NCI-H1930 (cell line): ENCODE data around the gene SYNE1.
"Not testable (repeated sequence)": the region's sequence is repeated elsewhere in the genome, so short reads cannot be mapped to it uniquely, and the experiment has no call there.

ENCODE experiments used
- DNase-seq, 2 experiments: peaks; one replicate each; lab custom pipeline; 2025; lab: John Stamatoyannopoulos, UW

The SYNE1 gene

DNA sequence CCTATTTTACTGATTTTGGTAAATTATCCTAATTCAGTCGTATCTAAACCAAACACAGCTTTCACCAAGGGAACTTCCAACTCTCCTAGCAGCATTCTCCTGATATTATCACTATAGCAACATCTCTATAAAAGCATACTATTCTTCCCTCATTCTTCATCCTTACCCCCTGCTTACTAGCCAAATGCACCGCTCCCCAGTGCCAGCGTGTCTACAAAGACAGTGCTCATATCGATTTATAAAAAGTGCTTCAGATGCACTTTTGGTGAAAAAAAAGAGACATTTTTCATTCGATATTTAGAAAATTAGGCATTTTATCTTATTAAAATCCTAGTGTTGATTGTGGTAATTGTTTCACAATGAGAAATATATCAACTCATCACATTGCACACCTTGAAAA, 74.0 kb downstream of the SYNE1 start:
- DNase-seq = no peak

DNA sequence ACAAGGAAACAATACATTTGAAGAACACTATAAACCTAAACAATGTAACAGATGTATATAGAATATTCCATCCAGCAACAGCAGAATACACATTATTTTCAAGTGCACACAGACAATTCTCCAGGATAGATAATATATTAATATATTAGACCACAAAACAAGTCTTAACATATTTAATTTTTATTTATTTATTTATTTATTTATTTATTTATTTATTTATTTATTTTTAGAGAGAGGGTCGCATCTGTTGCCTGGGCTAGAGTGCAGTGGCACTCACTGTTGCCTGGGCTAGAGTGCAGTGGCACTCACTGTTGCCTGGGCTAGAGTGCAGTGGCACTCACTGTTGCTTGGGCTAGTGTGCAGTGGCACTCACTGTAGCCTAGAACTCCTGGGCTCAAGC, 78.4 kb downstream of the SYNE1 start:
- not testable (repeated sequence) for DNase-seq

DNA sequence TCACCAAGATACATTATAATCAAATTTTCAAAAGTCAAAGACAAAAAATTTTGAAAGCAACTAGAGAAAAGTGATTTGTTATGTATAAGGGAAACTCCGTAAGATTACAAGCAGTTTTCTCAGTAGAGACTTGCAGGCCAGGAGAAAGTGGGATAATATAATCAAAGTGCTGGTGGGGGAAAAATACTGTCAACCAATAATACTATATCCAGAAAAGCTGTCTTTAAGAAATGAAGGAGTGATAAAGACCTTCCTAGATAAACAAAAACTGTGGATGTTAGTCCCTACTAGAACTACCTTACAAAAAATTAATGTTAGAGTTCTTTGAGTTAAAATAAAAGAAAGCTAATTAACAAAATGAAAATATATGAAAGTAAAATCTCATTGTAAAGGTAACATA, 79.7 kb downstream of the SYNE1 start:
- no peak for DNase-seq

DNA sequence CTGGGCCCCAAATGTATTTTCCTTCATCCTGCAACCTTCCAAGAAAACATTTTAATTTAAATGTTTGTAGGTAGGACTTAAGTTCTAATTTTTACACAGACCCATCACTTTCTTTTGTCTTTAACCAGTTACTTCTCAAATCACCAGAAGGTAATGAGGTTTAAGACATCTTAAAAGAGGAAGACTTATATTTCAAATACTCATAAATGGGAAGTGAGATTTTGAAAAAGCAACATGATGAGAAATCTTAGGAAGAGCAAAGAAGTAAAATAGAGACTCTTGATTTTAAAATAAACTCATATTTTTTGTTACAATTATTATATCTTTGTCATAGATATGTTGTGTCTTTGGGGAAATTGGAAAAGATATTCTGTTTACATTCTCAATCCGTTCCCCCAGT, 82.3 kb downstream of the SYNE1 start:
- no peak for DNase-seq

DNA sequence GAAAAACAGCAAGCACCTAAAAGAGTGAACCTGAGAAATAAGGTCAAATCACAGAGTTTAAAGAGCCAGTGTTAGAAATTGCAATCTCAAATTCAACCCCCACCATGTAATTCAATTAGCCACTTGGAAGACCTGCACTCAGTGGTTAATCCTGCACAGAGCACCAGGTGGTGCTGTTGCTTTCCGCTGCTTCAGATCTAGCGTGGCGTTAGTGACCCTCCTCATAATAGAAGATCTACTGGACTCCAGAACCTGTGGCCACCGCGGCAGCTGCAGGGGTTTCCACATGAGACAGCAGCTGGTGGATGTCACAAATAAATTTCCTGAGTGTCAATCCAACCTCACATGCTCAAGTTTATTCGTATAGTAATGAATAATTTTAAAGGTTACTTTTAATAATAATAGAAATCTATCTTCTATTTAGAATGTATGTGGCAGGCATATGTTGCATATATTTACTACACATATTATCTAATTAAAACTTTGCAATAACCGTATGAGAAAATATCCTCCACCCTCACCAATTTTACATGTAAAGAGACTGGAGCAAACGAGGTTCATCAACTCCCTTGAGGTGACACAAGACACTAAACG, 84.4 kb downstream of the SYNE1 start:
- DNase-seq = peak; percentile 15 to 49

DNA sequence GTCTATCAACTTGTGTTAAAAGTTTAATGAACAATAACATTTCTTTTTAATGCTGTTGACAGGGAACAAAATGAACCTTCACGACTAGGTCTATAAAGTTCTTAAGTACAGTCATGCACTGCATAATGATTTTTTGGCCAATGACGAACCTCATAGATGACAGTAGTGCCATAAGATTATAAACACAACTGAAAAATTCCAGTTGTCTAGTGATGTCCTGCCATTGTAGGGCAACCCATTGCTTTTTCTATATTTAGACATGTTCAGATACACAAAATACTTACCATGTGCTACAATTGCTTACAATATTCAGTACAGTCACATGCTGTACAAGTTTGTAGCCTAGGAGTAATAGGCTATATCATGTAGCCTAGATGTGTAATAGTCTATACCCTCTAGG, 93.6 kb downstream of the SYNE1 start:
- DNase-seq = no peak

DNA sequence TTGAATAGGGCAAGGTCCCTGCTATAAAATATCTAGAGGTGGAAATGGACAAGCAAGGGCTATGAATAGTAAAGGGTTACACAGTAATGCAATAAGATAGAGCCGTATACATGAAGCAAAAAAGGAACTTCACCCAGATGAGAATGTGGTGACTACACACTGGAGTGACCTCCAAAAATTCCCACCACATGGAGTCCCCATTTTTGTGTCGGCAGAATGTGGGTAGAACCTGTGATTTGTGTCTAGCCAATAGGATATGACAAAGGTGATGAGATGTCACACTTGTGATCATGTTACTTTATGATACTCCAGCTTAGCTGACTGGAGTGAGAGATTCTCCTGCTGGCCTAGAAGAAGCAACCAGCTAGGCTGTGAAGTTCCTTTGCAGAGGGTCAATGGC, 96.8 kb downstream of the SYNE1 start:
- DNase-seq = no peak

DNA sequence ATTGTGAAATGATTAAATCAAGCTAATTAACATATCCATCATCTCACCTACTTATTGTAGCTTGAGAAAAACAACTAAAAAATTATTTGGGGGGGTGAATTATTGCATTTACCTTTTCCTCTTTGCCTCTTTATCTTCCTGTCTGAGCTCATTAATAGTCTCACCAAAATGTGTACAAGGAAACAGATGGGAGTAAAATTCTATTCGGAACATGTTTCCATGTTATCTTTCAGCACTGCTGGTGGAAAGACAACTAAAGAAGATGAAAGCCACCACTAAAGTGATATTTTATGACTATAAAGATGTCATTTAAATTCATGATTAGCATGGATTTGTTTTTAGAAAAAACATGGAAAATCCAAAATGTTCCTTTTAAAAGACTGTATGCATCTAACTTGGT, 102.6 kb downstream of the SYNE1 start:
- DNase-seq = no peak

DNA sequence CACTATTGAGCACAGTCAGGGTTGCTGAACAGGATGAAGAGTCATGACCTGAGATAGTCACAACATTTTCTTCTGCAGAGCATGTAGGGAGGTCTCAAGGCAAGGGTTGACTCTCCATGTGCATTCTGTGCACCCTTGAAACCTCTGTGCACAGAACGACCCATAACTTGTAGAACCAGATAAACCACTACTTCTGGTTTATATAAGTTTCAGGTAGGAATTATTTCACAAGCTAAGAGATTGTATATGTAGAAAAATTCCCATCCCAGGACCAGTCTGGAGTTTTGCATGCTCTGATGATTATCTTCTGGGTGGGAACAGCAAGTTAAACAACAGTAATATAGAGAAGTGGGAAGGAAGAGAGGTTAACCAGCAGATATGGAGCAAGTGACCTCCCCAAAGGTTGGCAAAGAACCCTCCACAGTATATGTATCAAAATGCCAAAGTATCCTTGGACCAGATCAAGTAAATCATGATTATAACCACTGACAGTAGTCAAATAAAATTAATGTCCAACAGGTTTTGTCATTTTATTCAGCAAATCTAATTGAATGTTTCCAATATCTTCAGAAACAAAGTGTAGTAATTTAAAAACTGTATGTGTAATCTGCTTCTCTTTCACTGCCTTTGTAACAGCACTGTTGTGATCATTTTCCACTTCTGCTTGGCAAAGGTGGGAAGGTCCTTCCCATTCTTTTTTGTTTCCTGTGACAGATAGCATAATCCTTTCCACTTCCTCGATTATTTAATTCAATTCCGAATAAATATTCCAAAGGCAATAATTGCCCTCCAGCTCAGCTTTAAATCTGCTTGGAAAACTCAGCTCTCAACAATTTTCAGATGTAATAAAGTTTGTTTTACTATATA, 104.4 kb downstream of the SYNE1 start:
- no peak for DNase-seq

DNA sequence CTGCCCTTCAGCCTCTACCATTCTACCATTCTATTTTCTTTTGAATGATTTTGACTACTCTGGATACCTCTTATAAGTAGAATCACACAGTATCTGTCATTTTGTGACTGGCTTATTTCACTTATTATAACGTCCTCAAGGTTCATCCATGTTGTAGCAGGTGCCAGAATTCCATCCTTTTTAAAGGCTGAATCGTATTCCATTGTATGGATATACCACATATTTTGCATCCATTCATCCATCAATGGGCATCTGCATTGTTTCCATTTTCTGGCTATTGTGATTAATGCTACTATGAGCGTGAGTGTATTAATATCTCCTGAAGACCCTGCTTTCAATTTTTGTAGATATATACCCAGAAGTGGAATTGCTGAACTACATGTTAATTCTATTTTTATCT, 105.5 kb downstream of the SYNE1 start:
- no peak for DNase-seq

DNA sequence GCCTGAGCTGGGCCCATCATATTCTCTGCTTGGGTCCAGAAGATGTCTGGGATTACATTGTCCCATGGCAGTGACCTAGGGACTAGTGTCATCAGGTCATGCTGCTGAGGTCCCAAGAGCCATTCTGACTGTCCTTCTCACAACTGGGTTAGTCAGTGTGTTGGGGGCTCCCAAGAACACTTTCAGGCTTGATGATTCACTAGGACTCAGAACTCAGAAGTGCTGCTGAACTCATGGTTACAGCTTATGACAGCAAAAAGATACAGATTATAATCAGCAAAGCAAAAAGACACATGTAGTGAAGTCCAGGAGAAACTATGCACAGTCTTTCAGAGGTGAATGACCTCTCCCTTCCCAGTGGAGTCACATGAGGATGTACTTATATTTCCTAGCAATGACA, 107.8 kb downstream of the SYNE1 start:
- no peak for DNase-seq

DNA sequence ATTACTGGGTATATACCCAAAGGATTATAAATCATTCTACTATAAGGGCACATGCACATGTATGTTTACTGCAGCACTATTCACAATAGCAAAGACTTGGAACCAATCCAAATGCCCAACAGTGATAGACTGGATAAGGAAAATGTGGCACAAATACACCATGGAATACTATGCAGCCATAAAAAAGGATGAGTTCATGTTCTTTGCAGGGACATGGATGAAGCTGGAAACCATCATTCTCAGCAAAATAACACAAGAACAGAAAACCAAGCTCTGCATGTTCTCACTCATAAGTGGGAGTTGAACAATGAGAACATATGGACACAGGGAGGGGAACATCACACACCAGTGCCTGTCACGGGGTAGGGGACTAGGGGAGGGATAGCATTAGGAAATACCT, 123.0 kb downstream of the SYNE1 start:
- not testable (repeated sequence) for DNase-seq

DNA sequence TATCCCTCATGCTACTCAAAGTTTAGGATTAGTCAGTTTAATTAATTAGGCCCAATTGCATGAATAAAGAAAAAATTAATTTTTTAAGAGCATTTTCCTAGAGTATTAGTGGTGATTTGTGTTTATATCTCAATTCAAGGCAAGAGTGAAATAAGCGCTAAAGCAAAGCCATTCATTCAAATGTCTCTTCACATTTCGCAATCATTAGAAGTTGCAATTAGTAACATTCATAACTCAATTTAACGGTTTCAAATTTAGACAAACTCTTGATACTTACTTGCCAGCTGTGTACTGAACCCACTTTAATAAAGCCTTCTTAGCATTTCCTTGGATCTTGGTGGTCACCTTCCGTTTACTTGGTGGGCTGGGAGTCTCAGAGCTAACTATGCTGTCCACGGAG, 127.2 kb downstream of the SYNE1 start:
- no peak for DNase-seq

DNA sequence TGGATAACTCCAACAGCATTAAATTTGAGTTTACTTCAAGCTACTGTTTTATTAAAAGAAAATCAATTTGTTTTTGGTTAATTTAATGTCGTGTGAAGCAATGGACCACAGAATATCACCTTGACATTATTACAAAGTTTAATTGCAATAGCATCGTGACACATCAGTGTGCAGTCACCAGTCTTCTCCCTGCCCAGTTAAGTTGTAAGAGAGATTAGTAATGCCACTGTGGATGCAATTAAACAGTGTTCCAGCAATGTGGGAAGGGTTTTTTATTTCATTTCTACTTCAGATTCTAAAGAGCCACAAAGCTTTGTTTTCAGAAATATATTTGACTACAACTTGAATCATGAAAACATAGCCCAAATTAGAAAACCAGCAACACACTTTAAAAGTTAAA, 128.7 kb downstream of the SYNE1 start:
- DNase-seq = no peak

DNA sequence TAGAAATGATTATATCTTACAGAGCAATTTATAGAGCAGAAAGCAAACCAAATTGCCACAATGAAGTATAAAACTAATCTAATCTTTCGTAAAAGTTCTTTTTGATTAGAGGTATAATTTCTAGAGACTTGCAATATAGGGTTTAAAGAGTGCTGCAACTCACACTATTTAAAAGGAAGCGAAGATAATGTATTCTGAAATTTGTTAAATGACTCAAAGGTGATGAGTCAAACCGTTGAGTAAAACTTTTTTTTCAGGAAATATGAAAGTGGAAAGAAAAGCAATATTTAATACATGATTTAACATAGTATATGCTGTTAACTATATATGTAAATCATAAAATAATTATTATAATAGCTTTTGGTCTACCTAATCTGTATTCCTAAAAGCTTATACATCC, 133.6 kb downstream of the SYNE1 start:
- no peak for DNase-seq

DNA sequence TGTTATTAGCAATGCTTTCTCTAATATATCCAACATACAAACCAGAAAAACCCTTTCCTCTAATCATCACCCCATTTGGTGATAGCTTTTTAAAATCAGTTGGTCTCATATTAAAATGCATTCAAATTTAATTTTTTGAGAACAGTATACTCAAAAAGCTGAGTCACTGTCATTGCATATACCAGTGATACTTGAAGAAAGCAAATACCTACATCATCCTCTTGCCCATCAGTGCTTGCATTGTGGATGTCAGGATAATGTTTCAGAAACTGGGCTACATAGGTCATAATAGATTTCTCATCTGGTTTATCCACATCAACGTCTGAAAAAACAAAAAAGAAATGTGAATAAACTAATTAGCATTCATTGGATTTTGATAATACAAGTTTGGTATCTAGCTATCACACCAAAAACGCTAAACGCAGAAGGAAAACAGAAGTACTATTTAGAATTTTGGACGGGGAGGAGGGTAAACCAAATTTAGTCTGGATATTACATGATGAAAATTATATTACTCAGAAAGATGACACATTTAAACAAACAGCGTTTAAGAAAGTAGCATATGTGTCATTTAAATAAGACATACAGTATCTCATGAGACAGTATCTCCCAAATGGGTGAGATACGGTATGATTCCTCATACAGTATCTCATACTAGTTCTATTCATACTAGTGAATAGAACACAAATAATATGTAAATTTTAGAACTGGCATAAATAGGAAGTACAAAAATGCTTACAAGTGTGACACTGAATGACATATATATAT, 134.6 kb downstream of the SYNE1 start:
- no peak for DNase-seq

DNA sequence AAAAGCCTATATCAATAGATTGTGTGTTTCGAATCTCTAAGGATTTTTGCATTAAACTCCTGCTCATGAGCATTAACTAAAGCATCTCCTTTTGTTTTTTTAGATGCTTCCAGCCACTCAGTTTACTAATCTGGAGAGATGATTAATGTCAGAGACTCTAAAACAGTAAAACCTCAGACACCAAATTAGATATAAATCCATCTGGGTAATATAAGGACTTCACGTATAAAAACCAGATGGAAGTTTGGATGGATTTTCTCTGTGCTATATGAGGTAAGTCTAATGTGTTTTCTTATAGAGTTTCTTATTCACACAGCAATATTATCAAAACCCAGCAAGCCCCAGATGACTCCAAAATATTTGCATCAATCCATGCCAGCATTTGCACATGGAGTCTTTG, 137.2 kb downstream of the SYNE1 start:
- no peak for DNase-seq

DNA sequence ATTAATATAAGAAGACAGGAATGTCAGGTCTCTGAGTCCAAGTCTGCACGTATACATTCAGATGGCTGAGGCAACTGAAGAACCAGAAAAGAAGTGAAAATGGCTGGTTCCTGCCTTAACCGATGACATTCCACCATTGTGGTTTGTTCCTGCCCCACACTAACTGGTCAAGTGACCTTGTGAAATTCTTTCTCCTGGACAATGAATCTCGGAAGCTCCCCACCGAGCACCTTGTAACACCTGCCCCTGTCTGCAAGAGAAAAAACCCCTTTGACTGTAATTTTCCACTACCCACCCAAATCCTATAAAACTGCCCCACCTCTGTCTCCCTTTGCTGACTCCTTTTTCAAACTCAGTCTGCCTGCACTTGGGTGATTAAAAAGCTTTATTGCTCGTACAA, 140.4 kb downstream of the SYNE1 start:
- no peak for DNase-seq

DNA sequence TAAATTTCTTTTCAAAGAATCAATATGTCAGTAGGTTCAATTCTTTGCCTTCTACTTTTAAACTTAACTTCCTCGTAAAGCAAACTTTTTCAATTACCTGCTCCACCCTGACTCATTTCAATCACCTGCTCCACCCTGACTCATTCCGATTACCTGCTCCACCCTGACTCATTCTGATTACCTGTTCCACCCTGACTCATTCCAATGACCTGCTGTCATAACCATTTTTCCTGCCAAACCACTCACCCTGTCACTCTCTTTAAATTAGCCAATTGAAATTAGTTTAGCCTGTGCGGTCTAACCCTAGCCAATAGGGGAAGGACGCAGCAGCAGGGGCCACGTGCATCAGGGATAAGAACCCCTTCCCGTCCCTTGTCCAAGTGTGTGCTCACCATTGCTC, 141.7 kb downstream of the SYNE1 start:
- not testable (repeated sequence) for DNase-seq

DNA sequence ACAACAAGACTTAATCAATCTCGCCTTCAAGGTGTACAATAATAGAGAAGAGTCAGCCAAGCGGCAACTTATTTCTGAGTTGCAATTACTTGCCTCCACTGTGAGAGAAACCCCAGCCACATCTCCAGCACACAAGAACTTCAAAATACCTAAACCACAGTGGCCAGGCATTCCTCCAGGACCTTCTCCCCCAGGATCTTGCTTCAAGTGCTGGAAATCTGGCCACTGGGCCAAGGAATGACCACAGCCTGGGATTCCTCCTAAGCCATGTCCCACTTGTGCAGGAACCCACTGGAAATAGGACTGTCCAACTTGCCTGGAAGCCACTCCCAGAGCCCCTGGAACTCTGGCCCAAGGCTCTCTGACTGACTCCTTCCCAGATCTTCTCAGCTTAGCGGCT, 144.9 kb downstream of the SYNE1 start:
- DNase-seq = not testable (repeated sequence)

DNA sequence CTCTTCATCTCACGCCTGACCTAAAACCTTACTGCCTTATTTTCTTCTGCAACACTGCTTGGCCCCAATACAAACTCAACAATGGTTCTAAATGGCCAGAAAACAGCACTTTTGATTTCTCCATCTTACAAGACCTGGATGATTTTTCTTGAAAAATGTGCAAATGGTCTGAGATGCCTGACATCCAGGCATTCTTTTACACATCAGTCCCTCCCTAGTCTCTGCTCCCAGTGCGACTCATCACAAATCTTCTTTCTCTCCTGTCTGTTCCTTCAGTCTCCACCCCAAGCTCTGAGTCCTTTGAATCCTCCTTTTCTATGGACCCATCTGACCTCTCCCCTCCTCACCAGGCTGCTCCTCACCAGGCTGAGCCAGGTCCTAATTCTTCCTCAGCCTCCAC, 145.7 kb downstream of the SYNE1 start:
- DNase-seq = not testable (repeated sequence)

DNA sequence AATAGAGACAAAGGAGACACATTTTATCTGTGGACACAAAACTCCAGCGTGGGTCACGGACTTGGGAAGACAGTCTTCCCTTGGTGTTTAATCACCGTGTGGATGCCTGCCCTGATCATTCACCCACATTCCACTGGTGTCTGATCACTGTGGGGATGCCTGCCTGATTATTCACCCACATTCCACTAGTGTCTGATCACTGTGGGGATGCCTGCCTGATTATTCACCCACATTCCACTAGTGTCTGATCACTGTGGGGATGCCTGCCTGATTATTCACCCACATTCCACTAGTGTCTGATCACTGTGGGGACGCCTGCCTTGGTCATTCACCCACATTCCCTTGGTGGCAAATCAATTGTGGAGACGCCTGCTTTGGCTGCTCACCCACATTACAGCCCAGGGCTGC, 146.2 kb downstream of the SYNE1 start:
- DNase-seq = not testable (repeated sequence)

DNA sequence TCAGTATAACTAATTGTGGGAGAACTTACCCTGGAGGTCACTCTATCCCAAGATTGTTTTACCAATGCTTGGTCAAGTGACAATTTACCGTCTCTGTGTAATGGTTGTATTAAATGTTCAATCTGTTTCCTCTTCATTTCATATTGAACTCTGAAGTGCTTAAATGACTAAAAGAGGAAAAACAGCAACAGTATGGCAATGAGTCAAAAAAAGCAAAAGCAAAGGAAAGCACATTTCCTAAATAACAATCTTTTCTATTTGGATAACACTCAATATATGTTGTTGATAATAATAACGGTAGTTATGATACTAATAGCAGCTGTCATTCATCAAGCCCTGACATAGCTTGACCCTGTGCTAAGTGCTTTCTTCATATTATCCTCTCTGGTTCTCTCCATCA, 152.4 kb downstream of the SYNE1 start:
- DNase-seq = no peak
